Testis (tissue), 2 donors: ENCODE data around the gene PDE4B.

ENCODE experiments used
- CTCF ChIP-seq, 3 experiments: fragments of 450-650 bp in 2 of 3; fragments of 200-600 bp in 1 of 3; sonication (generic) in 1 of 3; IDR thresholded peaks; one replicate each; pipeline ENCODE4 v1.5.1; 2016 to 2019; ENCODE audit warnings: antibody characterized with exemption in 3 of 3, mild to moderate bottlenecking in 2 of 3, moderate library complexity in 1 of 3
- POLR2A ChIP-seq: fragments of 450-650 bp; IDR thresholded peaks from one replicate; pipeline ENCODE4 v1.6.1; 2017; ENCODE audit warnings: antibody characterized with exemption, mild to moderate bottlenecking, moderate library complexity

GRCh38 chr1:65817891-65818290, 25.2 kb downstream of the PDE4B start:
- no peak for TF ChIP-seq CTCF (IDR thresholded peaks at IDR 0.05)
- TF ChIP-seq POLR2A, result no peak
